Measurements from ENCODE around the gene TMUB1.

The TMUB1 gene

GRCh38 chr7:151104411-151105235 lies 21.3 kb upstream of the TMUB1 start:
- DNase-seq (ENCODE audit: low read depth in 3 of 3, low spot score in 1 of 3), result no peak

- no peak for DNase-seq (ENCODE audit: low read depth in 3 of 3, low spot score in 1 of 3)
Measured at GRCh38 chr7:151103973-151104372, 20.7 kb upstream of the TMUB1 start.

- no peak for DNase-seq (ENCODE audit: low read depth in 3 of 3, low spot score in 1 of 3)
Measured at GRCh38 chr7:151102991-151103390, 19.7 kb upstream of the TMUB1 start.

- no peak for DNase-seq (ENCODE audit: low read depth in 3 of 3, low spot score in 1 of 3)
Measured at GRCh38 chr7:151101621-151102396, 18.5 kb upstream of the TMUB1 start.

GRCh38 chr7:151100921-151101320 lies 17.6 kb upstream of the TMUB1 start:
- no peak for DNase-seq (ENCODE audit: low read depth in 3 of 3, low spot score in 1 of 3)

GRCh38 chr7:151099486-151100211 lies 16.4 kb upstream of the TMUB1 start:
- DNase-seq (ENCODE audit: low read depth in 3 of 3, low spot score in 1 of 3), result no peak

- DNase-seq (ENCODE audit: low read depth in 3 of 3, low spot score in 1 of 3), result no peak
Measured at GRCh38 chr7:151095828-151096475, 12.7 kb upstream of the TMUB1 start.

GRCh38 chr7:151095123-151095797 lies 12.0 kb upstream of the TMUB1 start:
- DNase-seq (ENCODE audit: low read depth in 3 of 3, low spot score in 1 of 3), result no peak

- no peak for DNase-seq (ENCODE audit: low read depth in 3 of 3, low spot score in 1 of 3)
Measured at GRCh38 chr7:151094675-151095074, 11.4 kb upstream of the TMUB1 start.

- no peak for DNase-seq (ENCODE audit: low read depth in 3 of 3, low spot score in 1 of 3)
Measured at GRCh38 chr7:151093748-151094147, 10.5 kb upstream of the TMUB1 start.

GRCh38 chr7:151091988-151092387 lies 8.7 kb upstream of the TMUB1 start:
- DNase-seq (ENCODE audit: low read depth in 3 of 3, low spot score in 1 of 3), result no peak

- DNase-seq (ENCODE audit: low read depth in 3 of 3, low spot score in 1 of 3), result no peak
Measured at GRCh38 chr7:151091431-151091830, 8.1 kb upstream of the TMUB1 start.

- no peak for DNase-seq (ENCODE audit: low read depth in 3 of 3, low spot score in 1 of 3)
Measured at GRCh38 chr7:151091003-151091402, 7.7 kb upstream of the TMUB1 start.

- DNase-seq (ENCODE audit: low read depth in 3 of 3, low spot score in 1 of 3), result no peak
Measured at GRCh38 chr7:151089893-151090730, 6.8 kb upstream of the TMUB1 start.

GRCh38 chr7:151088856-151089699 lies 5.8 kb upstream of the TMUB1 start:
- DNase-seq (ENCODE audit: low read depth in 3 of 3, low spot score in 1 of 3), result no peak

GRCh38 chr7:151088019-151088855 lies 4.9 kb upstream of the TMUB1 start:
- DNase-seq (ENCODE audit: low read depth in 3 of 3, low spot score in 1 of 3), result no peak

- no peak for DNase-seq (ENCODE audit: low read depth in 3 of 3, low spot score in 1 of 3)
Measured at GRCh38 chr7:151087245-151088018, 4.1 kb upstream of the TMUB1 start.
